HepG2 (cell line): ENCODE measurements around the gene LAPTM4A. TPM values are rescaled to one million over a fixed set of nuclear protein-coding genes. Genes with fewer than 3 reads are reported as not detected.

Experiments used
- ATAC-seq: fragments of 200-7000 bp; cut with Tn5 transposase; 3 replicates; pipeline ENCODE4 v1.9.1; 2020; ENCODE audit warnings: mild to moderate bottlenecking, moderate library complexity
- BruUV-seq: library from RNA; stranded (reverse); fragments of 400-500 nt; replicated peaks from 2 replicates; lab custom pipeline; 2021; lab: Mats Ljungman, UMichigan
- CTCF ChIA-PET: fragments of 300-600 bp; formaldehyde crosslinking; extraction: SDS; loops from one replicate; lab custom pipeline; 2021; ENCODE audit warnings: low total read pairs, inconsistent platforms, low intra/inter-chr PET ratio; lab: Yijun Ruan, JAX
- POLR2A ChIA-PET: fragments of 350-600 bp; sonication (Branson Sonifier 250); formaldehyde crosslinking; loops from one replicate; lab custom pipeline; 2020; ENCODE audit warnings: antibody characterized with exemption, inconsistent platforms; lab: Yijun Ruan, JAX
- DNase-seq: peaks from one replicate; pipeline ENCODE4 v3.0.0-alpha.2; 2015; ENCODE audit warnings: low spot score
- FAIRE-seq: peaks from 3 replicates; lab custom pipeline; 2011; peaks lifted over from hg19 to GRCh38; lab: Jason Lieb, UNC
- H2AFZ ChIP-seq: one replicate; pipeline ENCODE4 v1.6.1; 2011; ENCODE audit warnings: low read length, inconsistent platforms
- H3K27ac ChIP-seq: fragments of 300-600 bp; 3 replicates; pipeline ENCODE4 v1.8.0; 2011; ENCODE audit warnings: mixed run types, mild to moderate bottlenecking, mixed read lengths, low read length, inconsistent platforms; ENCODE audit not compliant: insufficient read depth; ENCODE audit errors: extremely low read length
- H3K27me3 ChIP-seq, 2 experiments: fragments of 200-600 bp in 1 of 2; 2 replicates in 1 of 2; 3 replicates in 1 of 2; pipeline versions ENCODE4 v1.6.0 to v1.8.0; 2011; ENCODE audit warnings: low read length in 2 of 2, mild to moderate bottlenecking in 2 of 2, moderate library complexity in 2 of 2, inconsistent platforms in 1 of 2; ENCODE audit not compliant: insufficient read depth in 2 of 2, control insufficient read depth in 1 of 2
- H3K36me3 ChIP-seq, 2 experiments: fragments of 200-600 bp in 1 of 2; replicated peaks in 1 of 2; 2 replicates in 1 of 2; 3 replicates in 1 of 2; pipeline versions ENCODE4 v1.5.1 to v1.8.0; 2011; ENCODE audit warnings: low read length in 2 of 2, inconsistent platforms in 1 of 2; ENCODE audit not compliant: insufficient read depth in 2 of 2, control insufficient read depth in 1 of 2
- H3K4me1 ChIP-seq: 2 replicates; pipeline ENCODE4 v1.5.1; 2012; ENCODE audit warnings: low read length, inconsistent platforms; ENCODE audit not compliant: insufficient read depth
- H3K4me2 ChIP-seq: 2 replicates; pipeline ENCODE4 v1.6.0; 2011; ENCODE audit warnings: low read depth, low read length, inconsistent platforms
- H3K4me3 ChIP-seq, 3 experiments: fragments of 200-600 bp in 1 of 3; sonication (generic), shearing (Covaris generic) in 1 of 3; replicated peaks in 1 of 3; 2 replicates each; pipeline ENCODE4 v1.5.1; 2011 to 2016; ENCODE audit warnings: low read length in 3 of 3, inconsistent platforms in 2 of 3, low read depth in 2 of 3, mild to moderate bottlenecking in 2 of 3, control low read depth in 1 of 3, mixed read lengths in 1 of 3; ENCODE audit not compliant: insufficient read depth in 1 of 3
- H3K79me2 ChIP-seq: one replicate; pipeline ENCODE4 v1.6.1; 2011; ENCODE audit warnings: low read length, inconsistent platforms; ENCODE audit not compliant: insufficient read depth
- H3K9ac ChIP-seq: 2 replicates; pipeline ENCODE4 v1.6.0; 2011; ENCODE audit warnings: mild to moderate bottlenecking, low read depth, low read length, inconsistent platforms; ENCODE audit not compliant: insufficient read depth
- H3K9me3 ChIP-seq: 2 replicates; pipeline ENCODE4 v1.5.1; 2012; ENCODE audit warnings: mild to moderate bottlenecking, low read length
- H4K20me1 ChIP-seq: 2 replicates; pipeline ENCODE4 v1.6.0; 2011; ENCODE audit warnings: inconsistent platforms, mild to moderate bottlenecking, low read length, moderate library complexity; ENCODE audit not compliant: insufficient read depth
- ARNTL ChIP-seq: sonication (generic); formaldehyde crosslinking; IDR thresholded peaks from 2 replicates; pipeline ENCODE4 v1.4.0; 2020; ENCODE audit warnings: mild to moderate bottlenecking, missing genetic modification reagents
- CREM ChIP-seq, 2 experiments: sonication (generic) in 1 of 2; formaldehyde crosslinking in 1 of 2; IDR thresholded peaks; 2 replicates each; pipeline versions ENCODE4 v1.4.0 to v1.6.1; 2016 to 2020; ENCODE audit warnings: antibody characterized with exemption in 1 of 2, mild to moderate bottlenecking in 1 of 2, missing genetic modification reagents in 1 of 2
- CSRNP2 ChIP-seq: sonication (generic); formaldehyde crosslinking; conservative IDR thresholded peaks from 2 replicates; pipeline ENCODE4 v1.8.0; 2022; ENCODE audit warnings: low read depth, missing genetic modification reagents
- HMG20B ChIP-seq: conservative IDR thresholded peaks from 2 replicates; pipeline ENCODE4 v1.6.1; 2016; ENCODE audit warnings: missing genetic modification reagents, missing compliant biosample characterization
- HOXA7 ChIP-seq: sonication (generic); formaldehyde crosslinking; IDR thresholded peaks from 2 replicates; pipeline ENCODE4 v1.8.1; 2022; ENCODE audit warnings: mild to moderate bottlenecking, missing genetic modification reagents, moderate library complexity
- KDM4B ChIP-seq: sonication (generic); formaldehyde crosslinking; IDR thresholded peaks from 2 replicates; pipeline ENCODE4 v1.4.0; 2020; ENCODE audit warnings: missing genetic modification reagents
- MTA1 ChIP-seq: sonication (generic); formaldehyde crosslinking; IDR thresholded peaks from 2 replicates; pipeline ENCODE4 v1.4.0; 2020; ENCODE audit warnings: missing genetic modification reagents, mild to moderate bottlenecking, borderline replicate concordance
- MYPOP ChIP-seq: sonication (generic); formaldehyde crosslinking; IDR thresholded peaks from 2 replicates; pipeline ENCODE4 v1.8.1; 2023; ENCODE audit warnings: mild to moderate bottlenecking, moderate library complexity, missing genetic modification reagents
- NCOR1 ChIP-seq: fragments of 200-600 bp; sonication (generic); IDR thresholded peaks from 2 replicates; pipeline ENCODE4 v1.7.0; 2017; ENCODE audit warnings: antibody characterized with exemption, low read length, borderline replicate concordance
- SP5 ChIP-seq: IDR thresholded peaks from 2 replicates; pipeline ENCODE4 v1.6.1; 2016; ENCODE audit warnings: low read depth, borderline replicate concordance
- TGIF2 ChIP-seq: IDR thresholded peaks from 2 replicates; pipeline ENCODE4 v1.6.1; 2016; ENCODE audit warnings: control low read depth, missing compliant biosample characterization
- YEATS2 ChIP-seq: sonication (generic); formaldehyde crosslinking; IDR thresholded peaks from 2 replicates; pipeline ENCODE4 v1.4.0; 2020; ENCODE audit warnings: missing genetic modification reagents, borderline replicate concordance
- ZBTB20 ChIP-seq: sonication (generic); formaldehyde crosslinking; IDR thresholded peaks from 2 replicates; pipeline ENCODE4 v1.8.1; 2023; ENCODE audit warnings: missing genetic modification reagents, low read depth, mild to moderate bottlenecking, borderline replicate concordance
- ZFP90 ChIP-seq: sonication (generic); formaldehyde crosslinking; IDR thresholded peaks from 2 replicates; pipeline ENCODE4 v1.8.0; 2022; ENCODE audit warnings: missing genetic modification reagents, mild to moderate bottlenecking, inconsistent platforms, borderline replicate concordance
- ZNF205 ChIP-seq: IDR thresholded peaks from 2 replicates; pipeline ENCODE4 v1.6.1; 2018; ENCODE audit warnings: missing biosample characterization, missing genetic modification reagents
- ZNF282 ChIP-seq: fragments of 450-650 bp; IDR thresholded peaks from 2 replicates; pipeline ENCODE4 v1.6.1; 2018; ENCODE audit not compliant: partially characterized antibody
- ZNF296 ChIP-seq: sonication (generic); formaldehyde crosslinking; conservative IDR thresholded peaks from 2 replicates; pipeline ENCODE4 v1.5.0; 2020; ENCODE audit warnings: mild to moderate bottlenecking, missing genetic modification reagents
- ZSCAN9 ChIP-seq: IDR thresholded peaks from 2 replicates; pipeline ENCODE4 v1.6.1; 2016; ENCODE audit warnings: borderline replicate concordance
- WGBS: methylation state at CpG from one replicate; pipeline ENCODE4 v1.1.6; 2017; ENCODE audit warnings: low lambda C conversion rate; 5-methylcytosine and 5-hydroxymethylcytosine counted together
- in situ Hi-C: cut with HindIII; loops from 2 replicates; pipeline ENCODE4 v1.10.0; 2017; ENCODE audit warnings: low pct_unique_long_range_greater_than_20kb; ENCODE audit not compliant: extremely low pct_ligation_motif_present
- intact Hi-C: fragments of 100-400 bp; cut with micrococcal nuclease; formaldehyde crosslinking; loops from one replicate; pipeline ENCODE4 v1.10.0; 2022; ENCODE audit not compliant: unreplicated experiment
- polyA plus RNA-seq, 8 experiments: library from polyadenylated mRNA; depleted of rRNA in 3 of 8; stranded (reverse) in 7 of 8; unstranded in 1 of 8; fragments of >200 nt; fragmentation: Illumina TruSeq in 4 of 8; extraction: Trizol in 4 of 8; gene quantifications; 2 replicates each; pipeline versions ENCODE4 v1.2.1 to v1.2.3, GENCODE V29; 2011 to 2016; ENCODE audit warnings: low read depth in 4 of 8, missing spikeins in 1 of 8, mixed read lengths in 1 of 8; ENCODE audit not compliant: insufficient read depth in 1 of 8
- total RNA-seq, 5 experiments: library from RNA; depleted of rRNA; stranded (reverse); fragments of >200 nt; fragmentation: Illumina TruSeq; extraction: Trizol; gene quantifications; 2 replicates each; pipeline ENCODE4 v1.2.3, GENCODE V29; 2016; ENCODE audit warnings: low read depth in 1 of 5

Gene LAPTM4A
- total and polyA plus RNA-seq, 2 of the 13 experiments (the other 11 are each of a cell fraction or from before 2014, with no cell fraction given), result 116 to 558 TPM

- Histone ChIP-seq H3K9ac (no peak overlapping the region), H3K4me1 (peaks cover 58% of the 10 kb centered on the region), H3K27me3 (no peaks in the 10 kb centered on the region), H3K4me3 (peak overlapping the region in 1 of 3 experiments; percentile 38; a peak in 2 of 6 replicates), H4K20me1 (no peaks in the 10 kb centered on the region), H3K4me2 (peak overlapping the region; percentile 60), H2AFZ (no peak overlapping the region), H3K27ac (no peak overlapping the region), H3K36me3 (no peaks in the 10 kb centered on the region), H3K79me2 (no peaks in the 10 kb centered on the region), H3K9me3 (peaks cover 19% of the 10 kb centered on the region)
- intact Hi-C loops, result loop anchor here (1.0 kb wide), 2 partner anchors 83 to 142 kb away; no protein-coding TSS in a partner anchor
- FAIRE-seq (peak; percentile 91), DNase-seq (peak; percentile 82), ATAC-seq (peak; percentile 63)
- WGBS, result 14% methylated on average over 21 of the region's 21 CpGs
- BruUV-seq, result no TSS peak
- in situ Hi-C loops, result no loop called here
- ChIA-PET CTCF (interaction anchor here (0.7 to 3.6 kb wide), 6 partner anchors 11 to 193 kb away, joined by 3 to 93 read pairs (median 4); partner anchors contain the start of gene WDR35), POLR2A (no interaction called here)
- peak; percentile 28; the same call in 1 of the 2 replicates for TF ChIP-seq ZBTB20 (CRISPR knock-in tag)
- no peak for TF ChIP-seq HOXA7 (CRISPR knock-in tag)
- no peak for TF ChIP-seq HMG20B
- TF ChIP-seq TGIF2 (CRISPR knock-in tag), result no peak
- TF ChIP-seq NCOR1, result no peak
- peak; percentile 46; the same call in 1 of the 2 replicates for TF ChIP-seq YEATS2 (CRISPR knock-in tag)
- no peak for TF ChIP-seq ZNF296 (CRISPR knock-in tag)
- peak; percentile 62; the same call in 1 of the 2 replicates for TF ChIP-seq KDM4B
- TF ChIP-seq CSRNP2 (CRISPR knock-in tag), result no peak
- no peak; the same call in 1 of the 2 replicates for TF ChIP-seq ZNF205
- TF ChIP-seq ARNTL (CRISPR knock-in tag), result no peak
- no peak for TF ChIP-seq CREM (IDR thresholded peaks at IDR 0.05)
- TF ChIP-seq CREM (CRISPR knock-in tag; IDR thresholded peaks at IDR 0.05), result no peak
- TF ChIP-seq MYPOP, result no peak
- TF ChIP-seq SP5 (CRISPR knock-in tag), result no peak; the same call in 1 of the 2 replicates
- no peak for TF ChIP-seq MTA1 (CRISPR knock-in tag)
- peak; percentile 81 for TF ChIP-seq ZSCAN9 (CRISPR knock-in tag)
- no peak for TF ChIP-seq ZNF282
- TF ChIP-seq ZFP90, result 0 out of 2 replicates have a peak, but pooled peaks have one; percentile 12
Observed at GRCh38 chr2:20097889-20098714, 46.7 kb upstream of the LAPTM4A start.
